HepG2 (cell line): Measurements from ENCODE around the gene TNS1. TPM values are rescaled to one million over a fixed set of nuclear protein-coding genes. Genes with fewer than 3 reads are reported as not detected.

Experiments used
- ATAC-seq: fragments of 200-7000 bp; cut with Tn5 transposase; 3 replicates; pipeline ENCODE4 v1.9.1; 2020; ENCODE audit warnings: mild to moderate bottlenecking, moderate library complexity
- BruUV-seq: library from RNA; stranded (reverse); fragments of 400-500 nt; replicated peaks from 2 replicates; lab custom pipeline; 2021; lab: Mats Ljungman, UMichigan
- CTCF ChIA-PET: fragments of 300-600 bp; formaldehyde crosslinking; extraction: SDS; loops from one replicate; lab custom pipeline; 2021; ENCODE audit warnings: low total read pairs, inconsistent platforms, low intra/inter-chr PET ratio; lab: Yijun Ruan, JAX
- POLR2A ChIA-PET: fragments of 350-600 bp; sonication (Branson Sonifier 250); formaldehyde crosslinking; loops from one replicate; lab custom pipeline; 2020; ENCODE audit warnings: antibody characterized with exemption, inconsistent platforms; lab: Yijun Ruan, JAX
- DNase-seq: peaks from one replicate; pipeline ENCODE4 v3.0.0-alpha.2; 2015; ENCODE audit warnings: low spot score
- FAIRE-seq: peaks from 3 replicates; lab custom pipeline; 2011; peaks lifted over from hg19 to GRCh38; lab: Jason Lieb, UNC
- H2AFZ ChIP-seq: one replicate; pipeline ENCODE4 v1.6.1; 2011; ENCODE audit warnings: low read length, inconsistent platforms
- H3K27ac ChIP-seq: fragments of 300-600 bp; 3 replicates; pipeline ENCODE4 v1.8.0; 2011; ENCODE audit warnings: mixed run types, mild to moderate bottlenecking, mixed read lengths, low read length, inconsistent platforms; ENCODE audit not compliant: insufficient read depth; ENCODE audit errors: extremely low read length
- H3K27me3 ChIP-seq, 2 experiments: fragments of 200-600 bp in 1 of 2; 2 replicates in 1 of 2; 3 replicates in 1 of 2; pipeline versions ENCODE4 v1.6.0 to v1.8.0; 2011; ENCODE audit warnings: low read length in 2 of 2, mild to moderate bottlenecking in 2 of 2, moderate library complexity in 2 of 2, inconsistent platforms in 1 of 2; ENCODE audit not compliant: insufficient read depth in 2 of 2, control insufficient read depth in 1 of 2
- H3K36me3 ChIP-seq, 2 experiments: fragments of 200-600 bp in 1 of 2; replicated peaks in 1 of 2; 2 replicates in 1 of 2; 3 replicates in 1 of 2; pipeline versions ENCODE4 v1.5.1 to v1.8.0; 2011; ENCODE audit warnings: low read length in 2 of 2, inconsistent platforms in 1 of 2; ENCODE audit not compliant: insufficient read depth in 2 of 2, control insufficient read depth in 1 of 2
- H3K4me1 ChIP-seq: 2 replicates; pipeline ENCODE4 v1.5.1; 2012; ENCODE audit warnings: low read length, inconsistent platforms; ENCODE audit not compliant: insufficient read depth
- H3K4me2 ChIP-seq: 2 replicates; pipeline ENCODE4 v1.6.0; 2011; ENCODE audit warnings: low read depth, low read length, inconsistent platforms
- H3K4me3 ChIP-seq, 3 experiments: fragments of 200-600 bp in 1 of 3; sonication (generic), shearing (Covaris generic) in 1 of 3; replicated peaks in 1 of 3; 2 replicates each; pipeline ENCODE4 v1.5.1; 2011 to 2016; ENCODE audit warnings: low read length in 3 of 3, inconsistent platforms in 2 of 3, low read depth in 2 of 3, mild to moderate bottlenecking in 2 of 3, control low read depth in 1 of 3, mixed read lengths in 1 of 3; ENCODE audit not compliant: insufficient read depth in 1 of 3
- H3K79me2 ChIP-seq: one replicate; pipeline ENCODE4 v1.6.1; 2011; ENCODE audit warnings: low read length, inconsistent platforms; ENCODE audit not compliant: insufficient read depth
- H3K9ac ChIP-seq: 2 replicates; pipeline ENCODE4 v1.6.0; 2011; ENCODE audit warnings: mild to moderate bottlenecking, low read depth, low read length, inconsistent platforms; ENCODE audit not compliant: insufficient read depth
- H3K9me3 ChIP-seq: 2 replicates; pipeline ENCODE4 v1.5.1; 2012; ENCODE audit warnings: mild to moderate bottlenecking, low read length
- H4K20me1 ChIP-seq: 2 replicates; pipeline ENCODE4 v1.6.0; 2011; ENCODE audit warnings: inconsistent platforms, mild to moderate bottlenecking, low read length, moderate library complexity; ENCODE audit not compliant: insufficient read depth
- HES4 ChIP-seq: sonication (generic); formaldehyde crosslinking; IDR thresholded peaks from 2 replicates; pipeline ENCODE4 v1.9.0; 2021; ENCODE audit warnings: mild to moderate bottlenecking, missing genetic modification reagents, borderline replicate concordance
- MAX ChIP-seq: IDR thresholded peaks from 2 replicates; pipeline ENCODE4 v1.6.1; 2012; ENCODE audit warnings: inconsistent platforms
- ZNF318 ChIP-seq: sonication (generic); formaldehyde crosslinking; IDR thresholded peaks from 2 replicates; pipeline ENCODE4 v1.4.0; 2020; ENCODE audit warnings: mild to moderate bottlenecking, missing genetic modification reagents
- ZNF777 ChIP-seq: sonication (generic); formaldehyde crosslinking; IDR thresholded peaks from 2 replicates; pipeline ENCODE4 v1.4.0; 2020; ENCODE audit warnings: missing genetic modification reagents
- ZNF782 ChIP-seq: sonication (generic); formaldehyde crosslinking; IDR thresholded peaks from 2 replicates; pipeline ENCODE4 v1.4.0; 2020; ENCODE audit warnings: missing genetic modification reagents, mild to moderate bottlenecking, borderline replicate concordance
- ZSCAN25 ChIP-seq: sonication (generic); formaldehyde crosslinking; IDR thresholded peaks from 2 replicates; pipeline ENCODE4 v1.8.0; 2022; ENCODE audit warnings: mild to moderate bottlenecking, missing genetic modification reagents
- WGBS: methylation state at CpG from one replicate; pipeline ENCODE4 v1.1.6; 2017; ENCODE audit warnings: low lambda C conversion rate; 5-methylcytosine and 5-hydroxymethylcytosine counted together
- in situ Hi-C: cut with HindIII; loops from 2 replicates; pipeline ENCODE4 v1.10.0; 2017; ENCODE audit warnings: low pct_unique_long_range_greater_than_20kb; ENCODE audit not compliant: extremely low pct_ligation_motif_present
- intact Hi-C: fragments of 100-400 bp; cut with micrococcal nuclease; formaldehyde crosslinking; loops from one replicate; pipeline ENCODE4 v1.10.0; 2022; ENCODE audit not compliant: unreplicated experiment
- polyA plus RNA-seq, 8 experiments: library from polyadenylated mRNA; depleted of rRNA in 3 of 8; stranded (reverse) in 7 of 8; unstranded in 1 of 8; fragments of >200 nt; fragmentation: Illumina TruSeq in 4 of 8; extraction: Trizol in 4 of 8; gene quantifications; 2 replicates each; pipeline versions ENCODE4 v1.2.1 to v1.2.3, GENCODE V29; 2011 to 2016; ENCODE audit warnings: low read depth in 4 of 8, missing spikeins in 1 of 8, mixed read lengths in 1 of 8; ENCODE audit not compliant: insufficient read depth in 1 of 8
- total RNA-seq, 5 experiments: library from RNA; depleted of rRNA; stranded (reverse); fragments of >200 nt; fragmentation: Illumina TruSeq; extraction: Trizol; gene quantifications; 2 replicates each; pipeline ENCODE4 v1.2.3, GENCODE V29; 2016; ENCODE audit warnings: low read depth in 1 of 5
- TF ChIP-seq, protein P1 (sequence below): sonication (generic); formaldehyde crosslinking; IDR thresholded peaks from 2 replicates; pipeline ENCODE4 v1.4.0; 2020; ENCODE audit warnings: missing genetic modification reagents

TNS1 gene
- total and polyA plus RNA-seq, 2 of the 13 experiments (the other 11 are each of a cell fraction or from before 2014, with no cell fraction given), result 1.9 to 118 TPM

DNA sequence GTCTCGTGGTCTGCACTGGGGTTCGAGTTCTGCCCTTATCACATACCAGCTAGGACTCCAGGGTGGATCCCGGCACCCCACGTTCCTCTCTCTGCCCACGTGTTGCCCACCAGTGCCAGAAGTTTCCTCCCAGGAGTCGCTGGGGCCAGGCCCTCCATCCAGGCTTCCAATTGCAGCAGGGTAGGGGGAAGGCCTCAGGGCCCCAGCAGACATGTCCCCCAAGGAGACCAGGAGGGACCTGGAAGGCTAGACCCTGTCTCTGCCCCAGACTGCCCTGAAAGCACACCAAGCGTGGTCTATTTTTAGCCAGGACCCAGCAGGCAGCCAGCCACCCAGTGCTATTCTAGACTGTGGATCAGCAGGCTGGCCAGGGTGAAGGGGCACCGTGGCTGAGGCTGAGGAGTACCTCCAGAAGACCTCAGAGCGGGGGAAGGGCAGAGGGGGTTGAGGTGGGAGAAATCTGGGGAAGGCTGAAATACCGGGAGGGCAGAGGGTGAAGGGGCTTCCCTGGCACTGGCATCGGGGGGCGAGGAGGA lies 18.8 kb upstream of the TNS1 start:
- ChIA-PET POLR2A (no interaction called here), CTCF (no interaction called here)
- WGBS, result 3% methylated on average over 9 of the region's 12 CpGs

More for the DNA sequence above, 18.8 kb upstream of the TNS1 start:
- no TSS peak for BruUV-seq
- no peak overlapping the region for H3K27ac ChIP-seq
- H3K4me2 ChIP-seq, result no peak overlapping the region
- FAIRE-seq (no peak), DNase-seq (no peak), ATAC-seq (peak; percentile 10; the same call in 2 of the 3 replicates)
- H3K4me3 ChIP-seq, result no peak overlapping the region
- peaks cover 3 to 57% of the 10 kb centered on the region in 2 experiments; a peak in 4 of 5 replicates for H3K27me3 ChIP-seq
- no peak overlapping the region for H3K9ac ChIP-seq
- no peak for TF ChIP-seq ZSCAN25 (CRISPR knock-in tag)
- TF ChIP-seq ZNF318 (CRISPR knock-in tag), result no peak
- TF ChIP-seq HES4 (CRISPR knock-in tag), result no peak
- no peak for TF ChIP-seq MAX
- TF ChIP-seq ZNF782 (CRISPR knock-in tag), result no peak
- no peak for TF ChIP-seq ZNF777 (CRISPR knock-in tag)
- TF ChIP-seq, protein P1, sequence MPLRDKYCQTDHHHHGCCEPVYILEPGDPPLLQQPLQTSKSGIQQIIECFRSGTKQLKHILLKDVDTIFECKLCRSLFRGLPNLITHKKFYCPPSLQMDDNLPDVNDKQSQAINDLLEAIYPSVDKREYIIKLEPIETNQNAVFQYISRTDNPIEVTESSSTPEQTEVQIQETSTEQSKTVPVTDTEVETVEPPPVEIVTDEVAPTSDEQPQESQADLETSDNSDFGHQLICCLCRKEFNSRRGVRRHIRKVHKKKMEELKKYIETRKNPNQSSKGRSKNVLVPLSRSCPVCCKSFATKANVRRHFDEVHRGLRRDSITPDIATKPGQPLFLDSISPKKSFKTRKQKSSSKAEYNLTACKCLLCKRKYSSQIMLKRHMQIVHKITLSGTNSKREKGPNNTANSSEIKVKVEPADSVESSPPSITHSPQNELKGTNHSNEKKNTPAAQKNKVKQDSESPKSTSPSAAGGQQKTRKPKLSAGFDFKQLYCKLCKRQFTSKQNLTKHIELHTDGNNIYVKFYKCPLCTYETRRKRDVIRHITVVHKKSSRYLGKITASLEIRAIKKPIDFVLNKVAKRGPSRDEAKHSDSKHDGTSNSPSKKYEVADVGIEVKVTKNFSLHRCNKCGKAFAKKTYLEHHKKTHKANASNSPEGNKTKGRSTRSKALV (CRISPR knock-in tag), result no peak
- TF ChIP-seq, all 625 proteins: peak for 0
- no peaks in the 10 kb centered on the region for H3K9me3 ChIP-seq
- H3K4me1 ChIP-seq, result no peaks in the 10 kb centered on the region
- no peaks in the 10 kb centered on the region for H3K36me3 ChIP-seq
- H4K20me1 ChIP-seq, result no peaks in the 10 kb centered on the region
- in situ Hi-C loops, result no loop called here
- no peak overlapping the region for H2AFZ ChIP-seq
- intact Hi-C loops, result no loop called here
- no peaks in the 10 kb centered on the region for H3K79me2 ChIP-seq
